Measurements from ENCODE around the gene DDX52.
"Not testable (repeated sequence)": the region's sequence is repeated elsewhere in the genome, so short reads cannot be mapped to it uniquely, and the experiment has no call there.

Gene DDX52, protein sequence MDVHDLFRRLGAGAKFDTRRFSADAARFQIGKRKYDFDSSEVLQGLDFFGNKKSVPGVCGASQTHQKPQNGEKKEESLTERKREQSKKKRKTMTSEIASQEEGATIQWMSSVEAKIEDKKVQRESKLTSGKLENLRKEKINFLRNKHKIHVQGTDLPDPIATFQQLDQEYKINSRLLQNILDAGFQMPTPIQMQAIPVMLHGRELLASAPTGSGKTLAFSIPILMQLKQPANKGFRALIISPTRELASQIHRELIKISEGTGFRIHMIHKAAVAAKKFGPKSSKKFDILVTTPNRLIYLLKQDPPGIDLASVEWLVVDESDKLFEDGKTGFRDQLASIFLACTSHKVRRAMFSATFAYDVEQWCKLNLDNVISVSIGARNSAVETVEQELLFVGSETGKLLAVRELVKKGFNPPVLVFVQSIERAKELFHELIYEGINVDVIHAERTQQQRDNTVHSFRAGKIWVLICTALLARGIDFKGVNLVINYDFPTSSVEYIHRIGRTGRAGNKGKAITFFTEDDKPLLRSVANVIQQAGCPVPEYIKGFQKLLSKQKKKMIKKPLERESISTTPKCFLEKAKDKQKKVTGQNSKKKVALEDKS

GRCh38 chr17:37643118-37643766 lies at the start of gene DDX52:
Gene DDX52 (minus strand): TSS chr17:37643446. CDS start chr17:37643420, 26 bp downstream.
- peak; percentile 85 for DNase-seq

DNA sequence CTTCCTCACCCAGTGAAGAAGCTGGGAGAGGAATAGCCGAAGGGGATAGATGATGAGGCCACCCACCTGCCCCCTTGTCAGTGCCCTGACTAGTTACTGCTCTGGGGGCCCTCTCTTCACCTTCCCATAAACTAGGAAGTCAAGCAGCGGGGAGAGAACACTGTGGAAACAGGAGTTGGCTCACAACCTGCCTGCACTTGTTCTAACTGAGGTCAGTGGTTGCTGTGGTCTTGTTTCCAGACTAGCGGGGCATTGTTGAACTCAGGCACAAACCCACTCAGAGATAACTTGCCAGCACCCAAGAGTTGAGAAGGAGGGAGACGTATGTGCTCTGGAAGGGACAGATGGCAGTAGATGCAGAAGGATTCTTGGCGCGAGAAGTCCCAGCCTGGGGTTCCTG lies 48.6 kb upstream of the DDX52 start:
- DNase-seq: no peak

DNA sequence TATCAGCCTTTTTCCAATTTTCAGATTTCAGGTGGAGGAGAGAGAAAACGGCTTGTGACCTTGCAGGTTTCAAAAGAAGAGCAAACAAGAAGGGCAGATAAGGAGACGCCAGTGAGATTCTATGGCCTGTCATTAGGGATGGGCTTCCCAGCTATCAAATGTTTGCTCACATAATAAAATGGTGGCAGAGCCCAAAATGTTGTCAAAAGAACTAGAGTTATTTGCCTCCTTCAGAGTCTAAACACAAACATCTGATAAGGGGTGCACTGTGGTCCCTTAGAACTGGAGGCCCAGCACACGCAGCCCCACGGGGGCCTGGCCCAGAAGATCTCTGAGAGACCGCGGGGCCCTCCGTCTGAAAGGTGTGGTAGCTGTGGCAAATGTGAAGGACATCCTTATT lies 46.1 kb upstream of the DDX52 start:
- no peak for DNase-seq

- DNase-seq: no peak
Observed at GRCh38 chr17:37683454-37683984, 40.3 kb upstream of the DDX52 start.

- DNase-seq: no peak
Observed at GRCh38 chr17:37682007-37682406, 38.8 kb upstream of the DDX52 start.

- not testable (repeated sequence) for DNase-seq
Observed at GRCh38 chr17:37679995-37680394, 36.7 kb upstream of the DDX52 start.

DNA sequence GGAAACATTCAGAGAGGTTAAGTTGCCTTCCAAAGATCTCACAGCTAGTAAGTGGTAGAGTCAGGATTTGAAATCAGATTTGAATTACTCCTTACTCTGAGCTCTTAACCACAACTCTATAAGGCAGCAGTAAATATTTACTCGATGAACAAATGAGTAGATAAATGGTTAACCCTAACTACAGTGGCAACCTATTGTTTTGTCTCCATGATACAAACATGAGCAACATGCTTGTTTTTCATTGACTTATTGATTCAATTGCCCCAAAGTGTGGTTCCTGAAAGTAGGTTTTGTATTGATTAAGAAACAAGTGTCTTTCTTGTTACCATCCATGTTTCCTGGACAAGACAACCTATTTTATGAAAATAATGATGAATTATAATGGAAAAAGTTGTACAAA lies 34.8 kb upstream of the DDX52 start:
- no peak for DNase-seq

DNA sequence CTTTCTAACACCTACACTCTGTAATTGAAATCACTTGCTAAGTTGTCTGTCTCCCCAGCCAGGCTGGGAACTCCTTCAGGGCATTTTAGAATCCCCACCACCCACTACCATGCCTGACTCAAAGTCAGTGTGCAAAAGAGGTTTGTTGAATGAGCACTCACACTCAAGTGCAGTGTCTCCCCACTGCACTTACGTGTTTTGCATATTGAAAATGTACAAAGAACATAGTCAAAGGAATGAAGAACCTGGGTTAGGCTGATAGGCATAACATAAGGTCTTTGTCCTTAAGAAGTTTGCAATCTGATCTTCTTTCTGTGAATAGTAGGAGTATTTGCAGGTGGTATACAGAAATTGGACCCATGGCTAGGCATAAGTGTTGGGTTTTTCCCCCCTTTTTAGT lies 33.8 kb upstream of the DDX52 start:
- no peak for DNase-seq

DNA sequence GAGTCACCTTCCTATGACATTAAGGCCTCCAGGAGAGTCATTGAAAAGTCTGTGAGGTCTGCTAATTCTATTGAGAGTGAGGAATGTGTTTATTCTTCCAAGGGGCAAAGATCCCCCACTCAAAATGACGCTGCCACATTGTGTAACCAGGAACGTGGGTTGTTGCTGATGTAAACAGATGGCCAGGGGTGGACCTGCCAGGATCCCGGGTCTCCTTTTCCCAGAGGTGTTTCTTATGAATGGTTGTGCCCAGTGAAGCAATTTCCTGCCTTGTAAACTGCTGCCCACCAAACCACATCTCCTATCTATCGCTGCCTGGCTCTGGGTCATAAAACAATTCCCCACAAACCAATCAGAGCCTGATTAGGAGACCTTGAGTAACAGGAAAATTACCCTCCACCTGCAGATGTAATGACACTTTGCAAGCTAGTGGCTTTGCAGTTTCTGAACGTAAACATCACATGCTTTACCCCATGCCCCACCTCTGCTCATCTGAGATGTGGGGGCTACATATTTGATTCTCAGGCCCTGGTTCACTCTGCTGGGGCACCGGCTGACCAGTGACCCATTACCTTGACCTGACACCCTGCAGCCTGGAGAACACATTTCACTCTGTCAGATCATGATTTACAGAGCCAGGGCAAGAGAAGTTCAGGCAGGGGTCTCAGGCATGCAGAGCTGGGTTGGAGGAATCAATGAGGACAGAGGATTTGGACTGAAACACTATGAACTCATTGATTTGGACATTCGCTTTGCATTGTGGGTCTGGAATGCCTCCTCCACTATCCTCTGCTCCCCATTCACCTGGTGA lies 33.1 kb upstream of the DDX52 start:
- DNase-seq: no peak

GRCh38 chr17:37674511-37674910 lies 31.3 kb upstream of the DDX52 start:
- no peak for DNase-seq

DNA sequence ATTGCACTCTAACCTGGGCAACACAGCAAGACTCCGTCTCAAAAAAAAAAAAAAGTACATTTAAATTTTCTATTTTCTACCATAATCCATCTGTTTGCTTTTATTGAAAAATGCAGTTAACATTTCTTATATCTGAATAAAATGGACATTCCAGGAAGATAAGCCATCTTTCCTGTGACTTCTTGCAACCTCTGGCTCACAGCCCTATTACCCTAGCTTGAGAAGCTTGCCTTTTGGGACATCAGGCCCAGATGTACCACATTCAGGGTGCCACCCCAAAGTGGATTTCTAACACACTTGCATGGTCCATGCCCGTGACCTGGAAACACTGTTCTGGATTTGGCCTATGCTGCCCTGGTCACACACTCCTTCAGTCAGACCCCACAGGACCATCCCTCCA lies 30.1 kb upstream of the DDX52 start:
- no peak for DNase-seq

- DNase-seq: no peak
Observed at GRCh38 chr17:37672548-37673078, 29.4 kb upstream of the DDX52 start.

GRCh38 chr17:37671824-37672547 lies 28.7 kb upstream of the DDX52 start:
- DNase-seq: no peak

- DNase-seq: no peak
Observed at GRCh38 chr17:37671028-37671823, 28.0 kb upstream of the DDX52 start.

- no peak for DNase-seq
Observed at GRCh38 chr17:37667039-37667438, 23.8 kb upstream of the DDX52 start.

- DNase-seq: no peak
Observed at GRCh38 chr17:37664214-37664613, 21.0 kb upstream of the DDX52 start.

DNA sequence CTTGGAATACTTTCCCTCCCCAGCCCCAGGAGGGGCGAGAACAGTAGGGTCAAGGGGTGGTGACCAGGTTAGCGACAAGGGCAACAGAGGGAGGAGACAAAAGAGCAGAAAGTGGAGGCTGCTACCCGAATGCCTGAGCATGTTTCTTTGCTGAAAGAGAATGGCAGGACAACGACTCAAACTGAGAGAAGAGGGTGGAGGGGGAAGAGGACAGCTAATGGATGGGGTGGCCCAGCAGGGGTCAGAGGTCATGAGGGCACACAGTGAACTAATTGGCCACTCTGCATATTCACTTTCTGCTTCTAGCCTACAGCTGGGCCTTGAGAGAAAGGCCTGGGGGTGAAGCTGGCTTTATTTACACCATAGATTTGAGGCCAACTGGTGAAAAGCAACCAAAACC lies 19.1 kb upstream of the DDX52 start:
- DNase-seq: no peak

DNA sequence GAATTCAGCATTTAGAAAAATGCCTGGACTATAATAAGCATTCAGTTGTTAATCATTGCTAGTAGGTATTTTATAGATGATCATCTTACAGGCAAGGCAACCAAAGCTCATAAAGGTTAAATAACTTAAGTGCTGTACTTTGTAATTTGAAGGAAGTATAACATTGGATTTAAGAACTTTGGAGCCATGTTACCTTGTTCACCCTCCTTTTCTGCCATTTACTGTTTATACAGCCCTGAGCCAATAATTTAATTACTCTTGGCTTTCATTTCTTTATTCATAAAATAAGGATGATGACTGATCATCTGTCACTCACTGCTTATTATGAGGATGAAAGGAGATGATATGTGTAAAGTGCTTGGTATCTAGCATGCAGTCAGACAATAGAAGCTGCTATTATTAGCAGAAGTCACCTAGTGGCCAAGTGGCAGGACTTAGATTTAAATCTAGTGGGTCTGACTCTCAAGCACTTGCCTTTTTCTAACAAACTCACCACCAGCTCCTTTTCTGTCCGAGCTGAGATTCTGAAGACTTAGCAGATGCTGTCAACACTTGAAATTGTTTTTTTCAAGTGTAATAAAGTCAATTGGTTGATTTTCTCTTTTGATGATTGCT lies 18.3 kb upstream of the DDX52 start:
- DNase-seq: no peak

- DNase-seq: no peak
Observed at GRCh38 chr17:37659925-37660324, 16.7 kb upstream of the DDX52 start.

DNA sequence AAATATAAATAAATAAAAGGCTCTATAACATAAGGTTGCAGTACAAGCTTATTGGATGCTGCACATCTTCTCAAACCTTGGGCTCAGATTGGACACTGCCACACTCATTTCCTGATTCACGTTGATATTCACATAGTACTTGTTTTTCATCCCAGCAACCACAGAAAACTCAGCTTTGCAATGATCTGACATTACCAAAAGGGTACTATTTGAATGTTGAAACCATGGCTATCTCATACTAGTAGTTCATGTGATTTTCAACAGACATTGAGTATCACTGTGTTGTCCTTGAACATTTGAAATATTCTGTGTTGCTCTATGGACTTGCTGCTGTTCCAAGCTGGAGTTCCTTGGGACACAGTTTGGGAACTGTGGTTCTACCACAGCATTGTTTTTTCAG lies 14.0 kb upstream of the DDX52 start:
- DNase-seq: no peak

GRCh38 chr17:37651849-37652248 lies 8.6 kb upstream of the DDX52 start:
- no peak for DNase-seq

Measured in activated CD4-positive, CD25-positive, alpha-beta regulatory T cell treated with anti-CD3 and anti-CD28 coated beads, Interleukin-2, amount 50 U/mL, for 72 hours (primary cell).